ENCODE measurements around the gene ASPN. TPM values are rescaled to one million over a fixed set of nuclear protein-coding genes. Genes with fewer than 3 reads are reported as not detected.

Gene ASPN
- total and polyA plus RNA-seq, 9 of the 15 experiments (the other 6 are each of a cell fraction or from before 2014, with no cell fraction given), result 0.03 to 0.07 TPM; not detected in 7

GRCh38 chr9:92432350-92432749 is 50.0 kb downstream of the ASPN start:
- H3K4me1 ChIP-seq (replicated peaks in 1 of 2; ENCODE audit: control insufficient read depth in 2 of 2, insufficient read depth in 2 of 2, low read length in 2 of 2), result no peaks in the 10 kb centered on the region
- CTCF ChIA-PET (ENCODE audit: low intra/inter-chr PET ratio), result no interaction called here
- intact Hi-C loops (cut with micrococcal nuclease), result loop anchor here (10.0 kb wide), 1 partner anchor 78 kb away; no protein-coding TSS in a partner anchor

More at GRCh38 chr9:92432350-92432749, 50.0 kb downstream of the ASPN start:
- H2AFZ ChIP-seq (ENCODE audit: low read depth, low read length), result no peak overlapping the region
- H3K79me2 ChIP-seq (ENCODE audit: control insufficient read depth, insufficient read depth, low read length), result no peaks in the 10 kb centered on the region
- POLR2A ChIA-PET, result no interaction called here
- no peak overlapping the region for H3K9ac ChIP-seq (ENCODE audit: insufficient read depth in 1 of 2, low read depth in 2 of 2, low read length in 2 of 2)
- no peak overlapping the region for H3K27ac ChIP-seq (ENCODE audit: extremely low read depth, low read depth, low read length)
- H3K27me3 ChIP-seq (ENCODE audit: control insufficient read depth in 2 of 2, insufficient read depth in 2 of 2, low read length in 2 of 2), result no peaks in the 10 kb centered on the region
- WGBS (ENCODE audit: insufficient coverage, low coverage, missing lambda C conversion rate), result 74% methylated on average over 5 of the region's 5 CpGs
- no peaks in the 10 kb centered on the region for H3K9me3 ChIP-seq (replicated peaks; ENCODE audit: control insufficient read depth, insufficient read depth, low read depth, low read length)
- no peak overlapping the region for H3K4me2 ChIP-seq (ENCODE audit: insufficient read depth, low read length)
- no peaks in the 10 kb centered on the region for H3K9me1 ChIP-seq (ENCODE audit: control insufficient read depth, insufficient read depth, low read length)
- BruUV-seq (replicated peaks), result no TSS peak
- no peaks in the 10 kb centered on the region for H3K36me3 ChIP-seq (ENCODE audit: control insufficient read depth, insufficient read depth, low read length)
- H4K20me1 ChIP-seq (replicated peaks; ENCODE audit: control insufficient read depth, insufficient read depth, low read length), result no peaks in the 10 kb centered on the region
- H3K4me3 ChIP-seq, result no peak overlapping the region
- TF ChIP-seq PTBP1 (IDR thresholded peaks at IDR 0.05; ENCODE audit: low read depth, low read length) (no peak), FOXP1 (CRISPR knock-in tag; IDR thresholded peaks at IDR 0.05) (no peak), NCOA1 (IDR thresholded peaks at IDR 0.05; ENCODE audit: low read depth) (no peak), TOE1 (IDR thresholded peaks at IDR 0.05; ENCODE audit: borderline replicate concordance) (no peak), TOE1 (CRISPR knock-in tag; IDR thresholded peaks at IDR 0.05; ENCODE audit: borderline replicate concordance, low read depth) (no peak), CLOCK (CRISPR knock-in tag; IDR thresholded peaks at IDR 0.05; ENCODE audit: borderline replicate concordance) (no peak), FUS (optimal IDR thresholded peaks at IDR 0.05; ENCODE audit: low read depth, low read length) (no peak), BHLHE40 (IDR thresholded peaks at IDR 0.05; ENCODE audit: low read length) (no peak), KAT8 (IDR thresholded peaks at IDR 0.05; ENCODE audit: low read depth) (no peak)
- no peak for DNase-seq (ENCODE audit: extremely low read depth in 1 of 4, low spot score in 3 of 4)
- in situ Hi-C loops (cut with MboI), result loop anchor here (10.0 kb wide), 1 partner anchor 298 kb away; no protein-coding TSS in a partner anchor
- ATAC-seq, result no peak
- no peak for FAIRE-seq

All from K562 (cell line).